PC-9 (cell line): ENCODE data around the gene PLXNC1. TPM values are rescaled to one million over a fixed set of nuclear protein-coding genes. Genes with fewer than 3 reads are reported as not detected.

Experiments used
- BruUV-seq: library from RNA; stranded (reverse); fragments of 400-500 nt; replicated peaks from 2 replicates; lab custom pipeline; 2021; lab: Mats Ljungman, UMichigan
- CTCF ChIA-PET: fragments of 300-600 bp; sonication (Branson Sonifier 250); formaldehyde crosslinking; loops from one replicate; lab custom pipeline; 2022; ENCODE audit warnings: antibody characterized with exemption; lab: Charles Lee
- POLR2A ChIA-PET: fragments of 300-600 bp; sonication (Branson Sonifier 250); formaldehyde crosslinking; loops from one replicate; lab custom pipeline; 2022; ENCODE audit warnings: antibody characterized with exemption; ENCODE audit not compliant: unreplicated experiment; lab: Charles Lee
- DNase-seq, 2 experiments: peaks; one replicate each; pipeline versions ENCODE4 v3.0.0 to v3.0.0-alpha.2; 2015 to 2022; ENCODE audit warnings: mixed read lengths in 1 of 2
- H2AFZ ChIP-seq: fragments of 200-600 bp; sonication (generic); 2 replicates; pipeline ENCODE4 v1.8.1; 2017; ENCODE audit warnings: antibody characterized with exemption
- H3F3A ChIP-seq: fragments of 200-600 bp; sonication (generic); 2 replicates; pipeline ENCODE4 v1.8.1; 2017; ENCODE audit warnings: antibody characterized with exemption, mild to moderate bottlenecking, low read depth; ENCODE audit not compliant: insufficient read depth
- H3K27ac ChIP-seq: fragments of 200-600 bp; sonication (generic); 2 replicates; pipeline ENCODE4 v1.6.1; 2016; ENCODE audit warnings: mixed run types
- H3K27me3 ChIP-seq: fragments of 200-600 bp; sonication (generic); 2 replicates; pipeline ENCODE4 v1.6.1; 2016; ENCODE audit warnings: low read depth, mixed run types; ENCODE audit not compliant: insufficient read depth
- H3K36me3 ChIP-seq: fragments of 200-600 bp; sonication (generic); 2 replicates; pipeline ENCODE4 v1.6.1; 2016; ENCODE audit warnings: low read depth, mixed run types
- H3K4me1 ChIP-seq: fragments of 200-600 bp; sonication (generic); replicated peaks from 2 replicates; pipeline ENCODE4 v1.6.1; 2016; ENCODE audit warnings: mixed run types; ENCODE audit not compliant: insufficient read depth
- H3K4me2 ChIP-seq: fragments of 200-600 bp; sonication (generic); 2 replicates; pipeline ENCODE4 v1.6.1; 2017; ENCODE audit warnings: mixed run types
- H3K4me3 ChIP-seq: fragments of 200-600 bp; sonication (generic); 2 replicates; pipeline ENCODE4 v1.6.1; 2016; ENCODE audit warnings: mixed run types
- H3K79me2 ChIP-seq: fragments of 200-600 bp; sonication (generic); 2 replicates; pipeline ENCODE4 v1.6.1; 2017; ENCODE audit warnings: low read depth, mixed run types
- H3K9me2 ChIP-seq: fragments of 200-600 bp; sonication (generic); 2 replicates; pipeline ENCODE4 v1.8.1; 2017; ENCODE audit warnings: mild to moderate bottlenecking; ENCODE audit not compliant: insufficient read depth
- H3K9me3 ChIP-seq: fragments of 200-600 bp; sonication (generic); 2 replicates; pipeline ENCODE4 v1.8.1; 2016; ENCODE audit warnings: low read depth; ENCODE audit not compliant: insufficient read depth
- H4K20me1 ChIP-seq: fragments of 200-600 bp; sonication (generic); 2 replicates; pipeline ENCODE4 v1.8.1; 2017; ENCODE audit not compliant: insufficient read depth
- CTCF ChIP-seq: fragments of 200-600 bp; sonication (generic); conservative IDR thresholded peaks from 2 replicates; pipeline ENCODE4 v1.6.1; 2017; ENCODE audit warnings: mixed run types, antibody characterized with exemption, mild to moderate bottlenecking, moderate library complexity
- EZH2 ChIP-seq: fragments of 200-600 bp; sonication (generic); IDR thresholded peaks from 2 replicates; pipeline ENCODE4 v1.8.0; 2017; ENCODE audit warnings: antibody characterized with exemption, low read depth
- intact Hi-C: fragments of 100-400 bp; cut with micrococcal nuclease; formaldehyde crosslinking; loops from one replicate; pipeline ENCODE4 v1.10.0; 2022; ENCODE audit not compliant: unreplicated experiment
- total RNA-seq: library from RNA; stranded (reverse); gene quantifications from 2 replicates; pipeline ENCODE4 v1.2.3, GENCODE V29; 2021

Gene PLXNC1
- total RNA-seq, 1 experiment from 2014 or later = 2.3 TPM

GRCh38 chr12:94133964-94134795, 14.2 kb upstream of the PLXNC1 start:
- ChIA-PET CTCF (interaction anchor here (0.6 kb wide), 1 partner anchor 1343 kb away, joined by 4 read pairs; no protein-coding TSS in a partner anchor), POLR2A (interaction anchor here (0.6 kb wide), 1 partner anchor 1081 kb away, joined by 3 read pairs; no protein-coding TSS in a partner anchor)
- Histone ChIP-seq H3K36me3 (no peaks in the 10 kb centered on the region), H3K4me1 (no peaks in the 10 kb centered on the region), H3K4me3 (no peak overlapping the region), H3K27ac (no peak overlapping the region), H3K4me2 (peak overlapping the region; percentile 33; the same call in 1 of the 2 replicates), H3F3A (no peaks in the 10 kb centered on the region), H3K9me3 (no peaks in the 10 kb centered on the region), H3K27me3 (no peaks in the 10 kb centered on the region), H3K9me2 (no peaks in the 10 kb centered on the region), H3K79me2 (no peaks in the 10 kb centered on the region), H4K20me1 (no peaks in the 10 kb centered on the region), H2AFZ (no peak overlapping the region)
- BruUV-seq = no TSS peak
- intact Hi-C loops = loop anchor here (1.0 kb wide), 1 partner anchor 399 kb away; no protein-coding TSS in a partner anchor
- peak; percentile 9 to 38 for DNase-seq
- TF ChIP-seq CTCF (peak; percentile 88), EZH2 (no peak)

- CTCF ChIA-PET = no interaction called here
- POLR2A ChIA-PET = no interaction called here
- Histone ChIP-seq H3K9me3 (no peaks in the 10 kb centered on the region), H3K36me3 (no peaks in the 10 kb centered on the region), H3K27me3 (no peaks in the 10 kb centered on the region), H2AFZ (no peak overlapping the region), H3K4me3 (no peak overlapping the region), H3K9me2 (no peaks in the 10 kb centered on the region), H3K27ac (no peak overlapping the region), H3F3A (no peaks in the 10 kb centered on the region), H3K4me1 (no peaks in the 10 kb centered on the region), H4K20me1 (no peaks in the 10 kb centered on the region), H3K4me2 (no peak overlapping the region), H3K79me2 (no peaks in the 10 kb centered on the region)
- intact Hi-C loops = no loop called here
- DNase-seq = no peak
- BruUV-seq = no TSS peak
- TF ChIP-seq EZH2 = no peak
- no peak for TF ChIP-seq CTCF
These were observed 12.5 kb upstream of the PLXNC1 start for GRCh38 chr12:94135896-94136295.

DNA sequence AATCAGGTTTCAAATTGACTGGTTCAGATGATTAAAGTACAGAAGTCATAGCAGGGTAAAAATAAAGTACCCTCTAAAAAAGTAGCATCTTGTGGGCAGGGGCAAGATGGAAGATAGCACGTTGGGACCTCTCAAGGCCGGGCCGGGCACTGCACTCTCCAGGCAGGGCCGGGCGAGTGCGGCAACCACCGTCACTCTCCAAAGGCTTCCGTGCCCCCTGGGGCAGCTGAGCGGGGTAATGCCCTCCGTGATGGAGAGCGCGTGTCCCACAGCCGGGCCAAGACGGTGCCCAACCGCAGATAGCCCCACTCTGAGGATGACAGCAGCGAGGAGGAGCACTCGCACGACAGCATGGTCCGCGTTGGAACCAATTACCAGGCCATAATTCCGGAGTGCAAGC, 8.6 kb upstream of the PLXNC1 start:
- no peak overlapping the region for H2AFZ ChIP-seq
- no peaks in the 10 kb centered on the region for H3K36me3 ChIP-seq
- peaks cover 3% of the 10 kb centered on the region for H3K27me3 ChIP-seq
- no peaks in the 10 kb centered on the region for H3K4me1 ChIP-seq
- H3K9me2 ChIP-seq = no peaks in the 10 kb centered on the region
- ChIA-PET POLR2A (no interaction called here), CTCF (no interaction called here)
- H3K9me3 ChIP-seq = no peaks in the 10 kb centered on the region
- no peaks in the 10 kb centered on the region for H4K20me1 ChIP-seq
- H3K27ac ChIP-seq = no peak overlapping the region
- H3F3A ChIP-seq = no peaks in the 10 kb centered on the region
- H3K4me3 ChIP-seq = no peak overlapping the region
- no peak overlapping the region for H3K4me2 ChIP-seq
- BruUV-seq = no TSS peak
- no peaks in the 10 kb centered on the region for H3K79me2 ChIP-seq
- no peak for DNase-seq
- TF ChIP-seq EZH2 (no peak), CTCF (no peak)
- intact Hi-C loops = loop anchor here (5.0 to 10.0 kb wide), 2 partner anchors 737 to 1395 kb away; no protein-coding TSS in a partner anchor
